ENCODE measurements around the gene LSM8. TPM values are rescaled to one million over a fixed set of nuclear protein-coding genes. Genes with fewer than 3 reads are reported as not detected.
"Not testable (repeated sequence)": the region's sequence is repeated elsewhere in the genome, so short reads cannot be mapped to it uniquely, and the experiment has no call there.

LSM8 gene
- total RNA-seq, 1 experiment from 2014 or later, result 103 TPM

- no peak for DNase-seq (ENCODE audit: low spot score)
These were observed 18.1 kb downstream of the LSM8 start for GRCh38 chr7:118202061-118202460.

DNA sequence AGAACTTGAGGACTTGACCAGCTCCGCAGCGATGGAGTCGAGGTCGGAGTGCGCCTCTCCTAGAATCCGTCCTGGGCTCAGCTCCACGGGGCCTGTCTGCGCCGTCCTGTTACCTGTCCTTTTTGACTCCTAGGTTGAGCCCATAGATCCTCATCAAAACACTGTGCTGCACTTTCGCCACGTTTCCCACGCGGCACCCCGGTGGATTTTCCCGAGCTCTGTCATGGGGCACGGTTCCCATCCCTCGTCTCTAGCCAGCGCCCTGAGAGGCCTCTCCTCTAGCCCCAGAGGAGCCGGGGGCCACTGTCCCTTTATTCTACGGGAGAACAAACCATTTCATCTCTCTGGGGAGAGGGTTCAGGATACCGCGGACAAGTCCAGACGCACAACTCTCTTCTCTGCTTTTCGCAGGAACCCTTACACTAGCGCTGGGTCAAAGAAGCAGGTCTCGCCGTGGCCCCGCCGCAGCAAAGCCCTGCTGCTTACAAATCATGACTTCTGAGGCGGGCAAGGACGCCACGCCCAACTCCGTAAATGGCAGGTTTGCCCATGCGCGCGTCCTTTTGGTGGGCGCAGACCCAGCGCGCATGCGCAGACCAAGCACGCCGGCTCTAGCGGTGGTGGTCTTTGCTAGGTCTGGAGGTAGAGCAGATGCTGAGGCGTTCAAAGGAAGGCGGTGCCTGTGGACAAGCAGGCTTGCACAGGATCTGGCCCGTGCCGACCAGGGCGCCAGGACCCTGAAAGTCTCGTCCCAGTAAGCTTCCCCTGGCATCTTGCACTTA is 30.3 kb downstream of the LSM8 start:
- DNase-seq (ENCODE audit: low spot score), result peak; percentile 70

GRCh38 chr7:118214833-118215182 is 30.8 kb downstream of the LSM8 start:
- DNase-seq (ENCODE audit: low spot score), result no peak

GRCh38 chr7:118217210-118217619 is 33.3 kb downstream of the LSM8 start:
- no peak for DNase-seq (ENCODE audit: low spot score)

- no peak for DNase-seq (ENCODE audit: low spot score)
These were observed 34.6 kb downstream of the LSM8 start for GRCh38 chr7:118218413-118219156.

- no peak for DNase-seq (ENCODE audit: low spot score)
These were observed 35.2 kb downstream of the LSM8 start for GRCh38 chr7:118219157-118219512.

DNA sequence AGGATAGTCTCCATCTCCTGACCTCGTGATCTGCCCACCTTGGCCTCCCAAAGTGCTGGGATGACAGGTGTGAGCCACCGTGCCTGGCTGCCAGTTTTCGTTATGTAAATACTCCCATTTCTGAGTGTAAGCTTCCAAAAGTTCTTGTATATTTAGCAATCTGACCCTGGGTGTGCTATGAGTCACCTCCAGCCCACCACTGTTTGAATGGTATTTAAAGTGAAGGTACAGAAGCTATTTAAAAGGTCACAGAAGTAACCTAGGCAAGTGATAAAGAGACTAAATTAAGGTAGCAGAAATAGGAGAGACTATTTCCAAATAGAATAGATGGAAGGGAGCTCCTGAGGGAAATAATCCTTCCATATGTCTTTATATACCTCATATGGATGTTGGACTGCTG is 36.6 kb downstream of the LSM8 start:
- DNase-seq (ENCODE audit: low spot score), result no peak

DNA sequence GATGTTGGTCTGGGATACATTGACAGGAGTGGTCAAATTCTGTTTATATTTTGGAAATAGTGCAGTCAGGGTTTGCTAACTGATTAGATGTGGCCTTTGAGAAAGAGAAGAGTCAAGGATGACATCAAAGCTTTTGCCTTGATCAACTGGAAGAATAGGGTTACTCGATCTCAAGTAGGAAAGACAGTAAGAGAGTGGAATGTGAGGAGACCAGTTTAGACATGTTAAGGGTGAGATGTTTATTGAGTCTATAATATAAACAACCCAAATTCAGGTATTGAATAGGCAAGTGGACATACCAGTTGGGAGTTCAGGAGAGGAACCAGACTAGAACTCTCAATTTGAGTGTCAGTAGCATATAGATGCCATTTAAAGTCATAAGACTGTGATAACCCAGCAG is 38.6 kb downstream of the LSM8 start:
- no peak for DNase-seq (ENCODE audit: low spot score)

GRCh38 chr7:118224521-118224920 is 40.6 kb downstream of the LSM8 start, which contains the start of gene ANKRD7:
TSS of gene ANKRD7 (plus strand) at chr7:118224704. CDS start at chr7:118224831, 127 bp downstream.
- DNase-seq (ENCODE audit: low spot score), result no peak

GRCh38 chr7:118232837-118233236 is 48.9 kb downstream of the LSM8 start:
- DNase-seq (ENCODE audit: low spot score), result peak; percentile 75

GRCh38 chr7:118233799-118234198 is 49.8 kb downstream of the LSM8 start:
- no peak for DNase-seq (ENCODE audit: low spot score)

DNA sequence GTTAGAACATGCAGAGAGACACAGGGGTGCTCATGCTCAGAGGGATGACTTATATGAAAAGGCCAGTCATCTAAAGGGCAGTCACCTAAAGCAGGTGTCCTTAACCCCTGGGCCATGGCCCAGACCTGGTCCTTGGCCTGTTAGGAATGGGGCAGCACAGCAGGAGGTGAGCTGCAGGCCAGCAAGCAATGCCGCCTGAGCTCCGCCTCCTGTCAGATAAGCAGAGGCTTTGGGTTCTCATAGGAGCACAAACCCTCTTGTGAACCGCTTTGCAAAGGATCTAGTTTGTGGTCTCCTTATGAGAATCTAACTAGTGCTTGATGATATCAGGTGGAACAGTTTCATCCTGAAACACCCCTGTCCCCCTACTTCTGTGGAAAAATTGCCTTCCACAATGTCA is 55.0 kb downstream of the LSM8 start:
- no peak for DNase-seq (ENCODE audit: low spot score)

GRCh38 chr7:118240320-118240719 is 56.4 kb downstream of the LSM8 start:
- not testable (repeated sequence) for DNase-seq (ENCODE audit: low spot score)

Other genes with a start within 250 kb of the LSM8 start
- 3.2 and 3.8 TPM in 2 replicates for gene ANKRD7, start 40.5 kb downstream of the LSM8 start, total RNA-seq (2014; rRNA removed; shearing (Covaris generic))